ENCODE data around the gene VIPR1. TPM values are rescaled to one million over a fixed set of nuclear protein-coding genes. Genes with fewer than 3 reads are reported as not detected.
"Not testable (repeated sequence)": the region's sequence is repeated elsewhere in the genome, so short reads cannot be mapped to it uniquely, and the experiment has no call there.

Gene VIPR1
- total RNA-seq, 2 donors from 2014 or later: 98.5 to 226 TPM

- intact Hi-C loops (cut with DNase I): loop anchor here (5.0 to 10.0 kb wide), 2 partner anchors 47 to 324 kb away; partner anchors contain the start of gene VIPR1
- H3K4me1 ChIP-seq (replicated peaks): peaks cover 38% of the 10 kb centered on the region
- 69% methylated on average over 2 of the region's 2 CpGs for WGBS
- H3K4me3 ChIP-seq: no peak overlapping the region
- no peak for TF ChIP-seq POLR2A (IDR thresholded peaks at IDR 0.05)
- no peak for TF ChIP-seq CTCF (IDR thresholded peaks at IDR 0.05)
- no peak for TF ChIP-seq POLR2AphosphoS5 (IDR thresholded peaks at IDR 0.05)
- peak overlapping the region in 1 of 2 donors; percentile 90 for H3K27ac ChIP-seq
- no peak for DNase-seq (ENCODE audit: low spot score)
- no peaks in the 10 kb centered on the region for H3K36me3 ChIP-seq
- no peaks in the 10 kb centered on the region for H3K27me3 ChIP-seq (replicated peaks; ENCODE audit: insufficient read depth)
- no peaks in the 10 kb centered on the region for H3K9me3 ChIP-seq
Measured at GRCh38 chr3:42549131-42549530, 46.7 kb downstream of the VIPR1 start.

GRCh38 chr3:42550250-42550649, 47.8 kb downstream of the VIPR1 start:
- no peak overlapping the region for H3K27ac ChIP-seq
- 77% methylated on average over 1 of the region's 1 CpG for whole genome bisulfite sequencing
- H3K4me1 ChIP-seq (replicated peaks): peaks cover 26% of the 10 kb centered on the region
- no peak for DNase-seq (ENCODE audit: low spot score)
- no peak overlapping the region for H3K4me3 ChIP-seq
- H3K36me3 ChIP-seq: peaks cover 0 to 3% of the 10 kb centered on the region in 2 donors
- H3K27me3 ChIP-seq (replicated peaks; ENCODE audit: insufficient read depth): no peaks in the 10 kb centered on the region
- H3K9me3 ChIP-seq: no peaks in the 10 kb centered on the region
- no peak for TF ChIP-seq POLR2AphosphoS5 (IDR thresholded peaks at IDR 0.05)
- no peak for TF ChIP-seq CTCF (IDR thresholded peaks at IDR 0.05)
- no peak for TF ChIP-seq POLR2A (IDR thresholded peaks at IDR 0.05)
- intact Hi-C loops (cut with DNase I): no loop called here

- peaks cover 7% of the 10 kb centered on the region for H3K4me1 ChIP-seq (replicated peaks)
- TF ChIP-seq CTCF (IDR thresholded peaks at IDR 0.05) (no peak), POLR2A (IDR thresholded peaks at IDR 0.05) (no peak), POLR2AphosphoS5 (IDR thresholded peaks at IDR 0.05) (peak; percentile 42)
- H3K36me3 ChIP-seq: peaks cover 0 to 4% of the 10 kb centered on the region in 2 donors
- H3K27me3 ChIP-seq (replicated peaks; ENCODE audit: insufficient read depth): no peaks in the 10 kb centered on the region
- H3K27ac ChIP-seq: no peak overlapping the region
- intact Hi-C loops (cut with DNase I): no loop called here
- no peak overlapping the region for H3K4me3 ChIP-seq
- 19% methylated on average over 1 of the region's 1 CpG for WGBS
- no peaks in the 10 kb centered on the region for H3K9me3 ChIP-seq
- no peak for DNase-seq (ENCODE audit: low spot score)
Measured at GRCh38 chr3:42552830-42553229, 50.4 kb downstream of the VIPR1 start.

GRCh38 chr3:42556089-42556632, 53.7 kb downstream of the VIPR1 start:
- Histone ChIP-seq H3K9me3 (no peaks in the 10 kb centered on the region), H3K4me1 (replicated peaks) (no peaks in the 10 kb centered on the region), H3K27me3 (replicated peaks; ENCODE audit: insufficient read depth) (no peaks in the 10 kb centered on the region), H3K27ac (no peak overlapping the region), H3K4me3 (no peak overlapping the region), H3K36me3 (peaks cover 0 to 4% of the 10 kb centered on the region in 2 donors)
- 71% methylated on average over 3 of the region's 3 CpGs for WGBS
- DNase-seq (ENCODE audit: low spot score): no peak
- intact Hi-C loops (cut with DNase I): no loop called here
- TF ChIP-seq CTCF (IDR thresholded peaks at IDR 0.05) (no peak), POLR2AphosphoS5 (IDR thresholded peaks at IDR 0.05) (no peak), POLR2A (IDR thresholded peaks at IDR 0.05) (no peak)

GRCh38 chr3:42556817-42557216, 54.4 kb downstream of the VIPR1 start:
- intact Hi-C loops (cut with DNase I); H3K27ac ChIP-seq; H3K27me3 ChIP-seq (replicated peaks; ENCODE audit: insufficient read depth); H3K36me3 ChIP-seq; H3K9me3 ChIP-seq; DNase-seq (ENCODE audit: low spot score); H3K4me3 ChIP-seq; H3K4me1 ChIP-seq (replicated peaks): not testable (repeated sequence)
- 95% methylated on average over 6 of the region's 6 CpGs for WGBS
